ENCODE measurements around the gene GPR139.

GPR139 gene

GRCh38 chr16:20074099-20074991 lies 655 bp upstream of the GPR139 start:
- H3K4me3 Mint-ChIP-seq = no peak overlapping the region
- peaks cover 6% of the 10 kb centered on the region for H3K9me3 Mint-ChIP-seq
- ATAC-seq (no peak), DNase-seq (ENCODE audit: low spot score in 2 of 2) (no peak)
- H3K36me3 Mint-ChIP-seq = no peaks in the 10 kb centered on the region
- no peak overlapping the region for H3K27ac Mint-ChIP-seq
- H3K4me1 Mint-ChIP-seq = no peaks in the 10 kb centered on the region

DNA sequence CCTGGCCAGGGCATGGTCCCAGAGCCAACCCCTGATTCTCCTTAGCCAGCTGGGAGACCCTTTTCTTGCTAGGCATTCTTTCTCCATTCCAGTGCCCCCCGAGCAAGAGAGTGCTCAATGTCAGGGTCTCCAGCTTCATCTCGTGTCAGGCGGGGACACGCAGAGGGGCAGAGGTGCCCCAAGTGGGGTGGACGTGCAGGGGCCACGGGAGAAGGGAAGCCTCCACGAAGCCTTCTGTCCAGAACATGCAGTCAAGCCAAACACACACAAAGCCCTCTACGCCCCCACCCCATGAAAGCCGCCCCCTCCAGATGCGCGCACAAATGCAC lies 852 bp downstream of the GPR139 start:
- no peaks in the 10 kb centered on the region for H3K4me1 Mint-ChIP-seq
- no peak overlapping the region for H3K4me3 Mint-ChIP-seq
- H3K36me3 Mint-ChIP-seq = no peaks in the 10 kb centered on the region
- DNase-seq (ENCODE audit: low spot score in 2 of 2) (no peak), ATAC-seq (no peak)
- no peak overlapping the region for H3K27ac Mint-ChIP-seq
- peaks cover 3% of the 10 kb centered on the region for H3K9me3 Mint-ChIP-seq

- no peak overlapping the region for H3K4me3 Mint-ChIP-seq
- no peaks in the 10 kb centered on the region for H3K36me3 Mint-ChIP-seq
- H3K4me1 Mint-ChIP-seq = no peaks in the 10 kb centered on the region
- ATAC-seq (peak; percentile 21), DNase-seq (ENCODE audit: low spot score in 2 of 2) (no peak)
- peaks cover 3% of the 10 kb centered on the region for H3K9me3 Mint-ChIP-seq
- H3K27ac Mint-ChIP-seq = no peak overlapping the region
Observed at GRCh38 chr16:20072146-20072873, 1.4 kb downstream of the GPR139 start.

- Mint-ChIP-seq H3K27ac (no peak overlapping the region), H3K4me1 (no peaks in the 10 kb centered on the region), H3K36me3 (no peaks in the 10 kb centered on the region), H3K9me3 (peaks cover 3% of the 10 kb centered on the region), H3K4me3 (no peak overlapping the region)
- ATAC-seq (no peak), DNase-seq (ENCODE audit: low spot score in 2 of 2) (no peak)
Observed at GRCh38 chr16:20064931-20065330, 8.8 kb downstream of the GPR139 start.

DNA sequence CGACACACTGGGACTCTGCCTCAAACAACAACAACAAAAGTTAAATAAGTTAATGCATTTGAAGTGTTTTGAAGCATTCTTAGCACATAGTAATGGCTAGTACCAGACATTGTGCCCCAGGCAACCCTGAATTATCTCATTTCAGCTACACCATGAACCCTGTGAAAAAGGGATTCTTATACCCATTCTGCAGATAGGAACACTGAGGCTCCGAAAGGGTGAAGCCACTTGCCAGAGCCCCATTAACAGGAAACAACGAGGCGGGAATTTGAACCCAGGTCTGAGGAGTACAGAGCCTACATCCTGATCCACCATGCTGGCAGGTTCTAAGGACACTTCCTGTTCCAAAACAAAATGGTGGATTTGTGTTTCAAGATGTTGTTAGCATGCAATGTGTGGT lies 9.2 kb downstream of the GPR139 start:
- Mint-ChIP-seq H3K9me3 (peaks cover under 1% of the 10 kb centered on the region), H3K27ac (no peak overlapping the region), H3K36me3 (no peaks in the 10 kb centered on the region), H3K4me1 (no peaks in the 10 kb centered on the region), H3K4me3 (no peak overlapping the region)
- DNase-seq (ENCODE audit: low spot score in 2 of 2) = no peak
- ATAC-seq = no peak

DNA sequence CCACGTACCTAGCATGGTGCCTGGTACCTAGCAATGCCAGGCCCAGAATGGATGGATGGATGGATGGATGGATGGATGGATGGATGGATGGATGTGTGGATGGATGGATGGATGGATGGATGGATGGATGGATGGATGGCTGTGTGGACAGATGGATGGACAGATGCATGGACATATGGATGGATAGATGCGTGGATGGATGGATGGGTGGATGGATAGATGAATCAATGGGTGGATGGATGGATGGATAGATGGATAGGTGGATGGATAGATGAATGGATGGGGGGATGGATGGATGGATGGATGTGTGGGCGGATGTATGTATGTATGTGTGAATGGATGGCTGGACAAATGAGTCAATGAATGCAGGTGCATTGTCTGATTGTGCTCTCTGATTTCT lies 12.6 kb downstream of the GPR139 start:
- no peaks in the 10 kb centered on the region for H3K4me1 Mint-ChIP-seq
- H3K4me3 Mint-ChIP-seq = no peak overlapping the region
- no peaks in the 10 kb centered on the region for H3K36me3 Mint-ChIP-seq

GRCh38 chr16:20056436-20056835 lies 17.3 kb downstream of the GPR139 start:
- ATAC-seq = no peak
- H3K27ac Mint-ChIP-seq = no peak overlapping the region
- no peaks in the 10 kb centered on the region for H3K9me3 Mint-ChIP-seq
- H3K4me1 Mint-ChIP-seq = no peaks in the 10 kb centered on the region
- no peak overlapping the region for H3K4me3 Mint-ChIP-seq
- DNase-seq (ENCODE audit: low spot score in 2 of 2) = no peak
- no peaks in the 10 kb centered on the region for H3K36me3 Mint-ChIP-seq

More for the DNA sequence above, 12.6 kb downstream of the GPR139 start:
- Mint-ChIP-seq H3K27ac (no peak overlapping the region), H3K9me3 (no peaks in the 10 kb centered on the region)
- ATAC-seq (no peak), DNase-seq (ENCODE audit: low spot score in 2 of 2) (no peak)

DNA sequence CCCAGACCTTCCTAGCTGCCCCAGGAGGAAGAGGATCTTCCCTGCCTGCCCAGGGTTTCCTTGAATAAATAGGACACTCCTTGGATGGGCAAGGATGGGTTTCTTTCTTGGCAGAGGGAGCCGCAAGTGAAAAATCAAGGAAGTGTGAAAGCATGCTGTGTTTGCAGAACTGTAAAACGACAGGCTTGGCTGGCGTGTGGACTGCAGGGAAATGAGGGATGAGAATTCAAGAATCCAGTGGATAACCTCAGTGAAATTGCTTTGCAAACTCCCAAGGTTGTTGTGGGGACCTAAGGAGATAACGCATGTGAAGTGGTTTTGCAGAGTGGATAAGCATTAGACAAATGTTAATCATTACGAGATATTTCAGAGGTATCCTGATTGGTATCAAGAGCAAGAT lies 20.4 kb downstream of the GPR139 start:
- no peak overlapping the region for H3K27ac Mint-ChIP-seq
- no peaks in the 10 kb centered on the region for H3K36me3 Mint-ChIP-seq
- H3K4me3 Mint-ChIP-seq = no peak overlapping the region
- H3K9me3 Mint-ChIP-seq = no peaks in the 10 kb centered on the region
- no peaks in the 10 kb centered on the region for H3K4me1 Mint-ChIP-seq
- ATAC-seq = no peak
- no peak for DNase-seq (ENCODE audit: low spot score in 2 of 2)

GRCh38 chr16:20051611-20052010 lies 22.1 kb downstream of the GPR139 start:
- ATAC-seq (no peak), DNase-seq (ENCODE audit: low spot score in 2 of 2) (no peak)
- H3K4me3 Mint-ChIP-seq = no peak overlapping the region
- no peak overlapping the region for H3K27ac Mint-ChIP-seq
- no peaks in the 10 kb centered on the region for H3K36me3 Mint-ChIP-seq
- no peaks in the 10 kb centered on the region for H3K9me3 Mint-ChIP-seq
- no peaks in the 10 kb centered on the region for H3K4me1 Mint-ChIP-seq

GRCh38 chr16:20051147-20051546 lies 22.5 kb downstream of the GPR139 start:
- DNase-seq (ENCODE audit: low spot score in 2 of 2) (no peak), ATAC-seq (no peak)
- Mint-ChIP-seq H3K36me3 (no peaks in the 10 kb centered on the region), H3K4me3 (no peak overlapping the region), H3K27ac (no peak overlapping the region), H3K4me1 (no peaks in the 10 kb centered on the region), H3K9me3 (no peaks in the 10 kb centered on the region)

- ATAC-seq (no peak), DNase-seq (ENCODE audit: low spot score in 2 of 2) (no peak)
- H3K27ac Mint-ChIP-seq = no peak overlapping the region
- H3K9me3 Mint-ChIP-seq = no peaks in the 10 kb centered on the region
- H3K4me3 Mint-ChIP-seq = no peak overlapping the region
- no peaks in the 10 kb centered on the region for H3K4me1 Mint-ChIP-seq
- no peaks in the 10 kb centered on the region for H3K36me3 Mint-ChIP-seq
Observed at GRCh38 chr16:20049831-20050230, 23.9 kb downstream of the GPR139 start.

GRCh38 chr16:20045886-20046285 lies 27.8 kb downstream of the GPR139 start:
- DNase-seq (ENCODE audit: low spot score in 2 of 2) (no peak), ATAC-seq (no peak)
- Mint-ChIP-seq H3K4me1 (no peaks in the 10 kb centered on the region), H3K9me3 (no peaks in the 10 kb centered on the region), H3K36me3 (no peaks in the 10 kb centered on the region), H3K4me3 (no peak overlapping the region), H3K27ac (no peak overlapping the region)

GRCh38 chr16:20042848-20043247 lies 30.8 kb downstream of the GPR139 start:
- no peak for ATAC-seq
- no peak for DNase-seq (ENCODE audit: low spot score in 2 of 2)
- no peaks in the 10 kb centered on the region for H3K9me3 Mint-ChIP-seq
- H3K4me3 Mint-ChIP-seq = no peak overlapping the region
- no peaks in the 10 kb centered on the region for H3K4me1 Mint-ChIP-seq
- H3K27ac Mint-ChIP-seq = no peak overlapping the region
- no peaks in the 10 kb centered on the region for H3K36me3 Mint-ChIP-seq

- H3K4me3 Mint-ChIP-seq = no peak overlapping the region
- H3K9me3 Mint-ChIP-seq = no peaks in the 10 kb centered on the region
Observed at GRCh38 chr16:20041924-20042596, 31.6 kb downstream of the GPR139 start.

GRCh38 chr16:20040011-20040410 lies 33.7 kb downstream of the GPR139 start:
- no peak for ATAC-seq
- Mint-ChIP-seq H3K9me3 (peaks cover 4% of the 10 kb centered on the region), H3K36me3 (no peaks in the 10 kb centered on the region), H3K4me3 (no peak overlapping the region), H3K27ac (no peak overlapping the region), H3K4me1 (no peaks in the 10 kb centered on the region)
- DNase-seq (ENCODE audit: low spot score in 2 of 2) = no peak

More at GRCh38 chr16:20041924-20042596, 31.6 kb downstream of the GPR139 start:
- Mint-ChIP-seq H3K4me1 (no peaks in the 10 kb centered on the region), H3K27ac (no peak overlapping the region), H3K36me3 (no peaks in the 10 kb centered on the region)
- no peak for DNase-seq (ENCODE audit: low spot score in 2 of 2)
- no peak for ATAC-seq

DNA sequence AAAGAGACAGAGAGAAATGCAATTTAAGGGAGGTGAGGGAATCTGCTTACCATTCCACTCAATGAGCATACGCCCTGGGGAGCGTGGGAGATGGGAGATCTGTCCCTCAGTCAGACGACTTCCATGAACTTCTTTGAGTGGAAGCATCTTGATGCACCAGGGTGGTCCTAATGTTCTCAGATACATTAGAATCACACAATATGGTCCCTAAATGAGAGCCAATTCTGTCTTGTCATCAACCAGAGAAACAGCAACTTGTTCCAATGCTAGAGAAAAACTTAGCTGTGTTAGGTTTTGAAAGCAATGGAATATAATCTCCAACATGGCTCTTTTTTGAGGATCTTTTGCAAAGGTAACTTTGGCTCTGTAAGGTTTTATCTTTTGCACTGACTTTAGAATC lies 44.1 kb downstream of the GPR139 start:
- DNase-seq (ENCODE audit: low spot score in 2 of 2) (no peak), ATAC-seq (no peak)
- Mint-ChIP-seq H3K4me1 (no peaks in the 10 kb centered on the region), H3K36me3 (no peaks in the 10 kb centered on the region), H3K4me3 (no peak overlapping the region), H3K27ac (no peak overlapping the region), H3K9me3 (peaks cover 7% of the 10 kb centered on the region)
